Fibroblast of the aortic adventitia (primary cell): ENCODE data around the gene ARID5B. TPM values are rescaled to one million over a fixed set of nuclear protein-coding genes. Genes with fewer than 3 reads are reported as not detected.
A peak's percentile ranks its signal among the peaks of the same experiment; 100 is the strongest.

Experiments used
- DNase-seq: peaks from one replicate; pipeline ENCODE4 v3.0.0-alpha.2; 2010; ENCODE audit warnings: low read depth
- H3K4me3 ChIP-seq: 2 replicates; pipeline ENCODE4 v1.5.1; 2011; ENCODE audit warnings: low read depth, mild to moderate bottlenecking, control low read depth, low read length, moderate library complexity
- CTCF ChIP-seq: IDR thresholded peaks from 2 replicates; pipeline ENCODE4 v1.5.1; 2011; ENCODE audit warnings: mild to moderate bottlenecking, low read length, control low read depth, inconsistent platforms; ENCODE audit not compliant: insufficient read depth
- total RNA-seq: library from RNA; depleted of rRNA; stranded (reverse); fragments of >200 nt; gene quantifications from 2 replicates; pipeline ENCODE4 v1.2.3, GENCODE V29; 2012; ENCODE audit warnings: low replicate concordance

Gene ARID5B
- total RNA-seq, 1 donor, result 87.9 TPM

- no peak for DNase-seq
- no peak overlapping the region for H3K4me3 ChIP-seq
- no peak for TF ChIP-seq CTCF
Measured at GRCh38 chr10:61987537-61987936, 86.0 kb downstream of the ARID5B start.

GRCh38 chr10:61987951-61988379 lies 86.5 kb downstream of the ARID5B start:
- DNase-seq, result peak; percentile 48
- no peak for TF ChIP-seq CTCF

GRCh38 chr10:61989995-61990760 lies 88.7 kb downstream of the ARID5B start:
- H3K4me3 ChIP-seq, result no peak overlapping the region
- DNase-seq, result no peak
- TF ChIP-seq CTCF, result no peak

More at GRCh38 chr10:61987951-61988379, 86.5 kb downstream of the ARID5B start:
- peak overlapping the region; percentile 20 for H3K4me3 ChIP-seq

GRCh38 chr10:61990761-61991135 lies 89.2 kb downstream of the ARID5B start:
- DNase-seq, result peak; percentile 43
- no peak overlapping the region for H3K4me3 ChIP-seq
- TF ChIP-seq CTCF, result no peak

GRCh38 chr10:61991166-61991565 lies 89.7 kb downstream of the ARID5B start:
- no peak overlapping the region for H3K4me3 ChIP-seq
- no peak for DNase-seq

GRCh38 chr10:61992059-61992460 lies 90.6 kb downstream of the ARID5B start:
- DNase-seq, result peak; percentile 79
- no peak for TF ChIP-seq CTCF
- no peak overlapping the region for H3K4me3 ChIP-seq

More at GRCh38 chr10:61991166-61991565, 89.7 kb downstream of the ARID5B start:
- no peak for TF ChIP-seq CTCF
